Hepatocyte (in vitro differentiated cells): ENCODE measurements around the gene DNAJB7. TPM values are rescaled to one million over a fixed set of nuclear protein-coding genes. Genes with fewer than 3 reads are reported as not detected.
"Not testable (repeated sequence)": the region's sequence is repeated elsewhere in the genome, so short reads cannot be mapped to it uniquely, and the experiment has no call there.

ENCODE experiments used
- DNase-seq: peaks from one replicate; pipeline ENCODE4 v3.0.0-alpha.2; 2016; ENCODE audit warnings: low spot score
- H2AFZ ChIP-seq: fragments of 200-600 bp; sonication (generic); 2 replicates; pipeline ENCODE4 v1.6.0; 2016; ENCODE audit warnings: antibody characterized with exemption, mild to moderate bottlenecking
- H3K27ac ChIP-seq: fragments of 200-600 bp; sonication (generic); 2 replicates; pipeline ENCODE4 v1.5.1; 2016; ENCODE audit warnings: mild to moderate bottlenecking
- H3K27me3 ChIP-seq: fragments of 200-600 bp; sonication (generic); 2 replicates; pipeline ENCODE4 v1.6.1; 2016
- H3K36me3 ChIP-seq: fragments of 200-600 bp; sonication (generic); replicated peaks from 2 replicates; pipeline ENCODE4 v1.5.1; 2016; ENCODE audit warnings: low read depth; ENCODE audit not compliant: insufficient read depth
- H3K4me1 ChIP-seq: fragments of 200-600 bp; sonication (generic); 2 replicates; pipeline ENCODE4 v1.5.1; 2016; ENCODE audit warnings: mild to moderate bottlenecking, moderate library complexity; ENCODE audit not compliant: insufficient read depth
- H3K4me2 ChIP-seq: fragments of 200-600 bp; sonication (generic); 2 replicates; pipeline ENCODE4 v1.6.0; 2016
- H3K4me3 ChIP-seq: fragments of 200-600 bp; sonication (generic); 2 replicates; pipeline ENCODE4 v1.5.1; 2016; ENCODE audit warnings: mild to moderate bottlenecking
- H3K79me2 ChIP-seq: fragments of 200-600 bp; sonication (generic); 2 replicates; pipeline ENCODE4 v1.6.0; 2017; ENCODE audit warnings: mild to moderate bottlenecking
- H3K9me2 ChIP-seq: fragments of 200-600 bp; sonication (generic); replicated peaks from 2 replicates; pipeline ENCODE4 v1.6.0; 2017; ENCODE audit warnings: mild to moderate bottlenecking; ENCODE audit not compliant: insufficient read depth
- H3K9me3 ChIP-seq: fragments of 200-600 bp; sonication (generic); 2 replicates; pipeline ENCODE4 v1.5.1; 2016; ENCODE audit warnings: low read depth, mild to moderate bottlenecking
- H4K20me1 ChIP-seq: fragments of 200-600 bp; sonication (generic); 2 replicates; pipeline ENCODE4 v1.6.0; 2016; ENCODE audit warnings: mild to moderate bottlenecking; ENCODE audit not compliant: insufficient read depth, poor library complexity, severe bottlenecking
- EZH2 ChIP-seq: fragments of 200-600 bp; sonication (generic); IDR thresholded peaks from 2 replicates; pipeline ENCODE4 v1.6.1; 2016; ENCODE audit warnings: antibody characterized with exemption, mild to moderate bottlenecking, borderline replicate concordance
- EZH2phosphoT487 ChIP-seq: fragments of 200-600 bp; sonication (generic); IDR thresholded peaks from one replicate; pipeline ENCODE4 v1.6.1; 2018; ENCODE audit warnings: antibody characterized with exemption, mild to moderate bottlenecking, low read depth, moderate library complexity; ENCODE audit not compliant: unreplicated experiment, severe bottlenecking
- WGBS: methylation state at CpG from one replicate; pipeline ENCODE4 v1.1.6; 2016; ENCODE audit warnings: low lambda C conversion rate; ENCODE audit errors: missing lambda C conversion rate; 5-methylcytosine and 5-hydroxymethylcytosine counted together
- polyA plus RNA-seq: library from polyadenylated mRNA; unstranded; fragments of >200 nt; fragmentation: Nextera tagmentation; extraction: Ambion mirVana; gene quantifications from 2 replicates; pipeline ENCODE4 v1.2.1, GENCODE V29; 2016
- total RNA-seq: library from RNA; depleted of rRNA; stranded (reverse); fragments of >200 nt; gene quantifications from 2 replicates; pipeline ENCODE4 v1.2.3, GENCODE V29; 2014
- TF ChIP-seq, protein P1 (sequence below): fragments of 200-600 bp; sonication (generic); IDR thresholded peaks from 2 replicates; pipeline ENCODE4 v1.5.1; 2016; ENCODE audit warnings: antibody characterized with exemption, mild to moderate bottlenecking; ENCODE audit not compliant: poor library complexity

DNAJB7 gene
- total and polyA plus RNA-seq, 2 experiments from 2014 or later: 0.66 TPM; not detected in 1

DNA sequence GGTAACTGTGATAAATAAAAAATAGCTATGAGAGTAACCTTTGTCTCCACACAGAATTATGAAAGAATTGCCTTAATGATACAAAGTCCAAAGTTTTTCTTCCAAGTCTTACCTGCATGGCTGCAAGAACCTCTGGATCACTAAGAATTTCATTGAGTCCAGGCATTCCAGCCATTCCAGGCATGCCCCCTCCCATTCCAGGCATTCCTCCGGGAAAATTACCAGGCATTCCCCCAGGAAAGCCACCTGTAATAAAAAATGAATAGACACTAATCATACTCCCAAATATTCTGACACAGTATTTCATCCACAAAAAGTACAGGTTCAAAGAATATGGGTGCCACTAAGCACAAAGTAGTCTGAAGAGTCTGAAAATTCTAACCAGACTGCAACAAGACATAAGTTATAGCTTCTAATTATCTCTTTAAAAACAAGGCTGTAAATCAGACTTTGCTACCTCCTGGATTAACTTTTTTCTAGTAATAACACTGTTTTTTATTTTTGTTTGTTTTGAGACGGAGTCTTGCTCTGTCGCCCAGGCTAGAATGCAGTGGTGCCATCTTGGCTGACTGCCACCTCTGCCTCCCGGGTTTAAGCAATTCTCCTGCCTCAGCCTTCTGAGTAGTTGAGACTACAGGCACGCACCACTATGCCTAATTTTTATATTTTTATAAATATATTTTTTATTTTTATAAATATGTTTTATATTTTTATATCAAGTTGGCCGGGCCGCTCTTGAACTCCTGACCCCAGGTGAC lies 34.8 kb downstream of the DNAJB7 start:
- Histone ChIP-seq H3K9me3 (no peaks in the 10 kb centered on the region), H3K4me2 (no peak overlapping the region), H3K4me3 (no peak overlapping the region), H3K79me2 (peaks cover 20% of the 10 kb centered on the region), H3K36me3 (peaks cover 9% of the 10 kb centered on the region), H3K4me1 (no peaks in the 10 kb centered on the region), H3K27me3 (no peaks in the 10 kb centered on the region), H3K27ac (peak overlapping the region; percentile 42), H4K20me1 (no peaks in the 10 kb centered on the region), H3K9me2 (no peaks in the 10 kb centered on the region), H2AFZ (no peak overlapping the region)
- WGBS: 82% methylated on average over 7 of the region's 7 CpGs
- TF ChIP-seq EZH2: no peak
- TF ChIP-seq, protein P1, sequence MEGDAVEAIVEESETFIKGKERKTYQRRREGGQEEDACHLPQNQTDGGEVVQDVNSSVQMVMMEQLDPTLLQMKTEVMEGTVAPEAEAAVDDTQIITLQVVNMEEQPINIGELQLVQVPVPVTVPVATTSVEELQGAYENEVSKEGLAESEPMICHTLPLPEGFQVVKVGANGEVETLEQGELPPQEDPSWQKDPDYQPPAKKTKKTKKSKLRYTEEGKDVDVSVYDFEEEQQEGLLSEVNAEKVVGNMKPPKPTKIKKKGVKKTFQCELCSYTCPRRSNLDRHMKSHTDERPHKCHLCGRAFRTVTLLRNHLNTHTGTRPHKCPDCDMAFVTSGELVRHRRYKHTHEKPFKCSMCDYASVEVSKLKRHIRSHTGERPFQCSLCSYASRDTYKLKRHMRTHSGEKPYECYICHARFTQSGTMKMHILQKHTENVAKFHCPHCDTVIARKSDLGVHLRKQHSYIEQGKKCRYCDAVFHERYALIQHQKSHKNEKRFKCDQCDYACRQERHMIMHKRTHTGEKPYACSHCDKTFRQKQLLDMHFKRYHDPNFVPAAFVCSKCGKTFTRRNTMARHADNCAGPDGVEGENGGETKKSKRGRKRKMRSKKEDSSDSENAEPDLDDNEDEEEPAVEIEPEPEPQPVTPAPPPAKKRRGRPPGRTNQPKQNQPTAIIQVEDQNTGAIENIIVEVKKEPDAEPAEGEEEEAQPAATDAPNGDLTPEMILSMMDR: no peak
- no peak for TF ChIP-seq EZH2phosphoT487
- no peak for DNase-seq

DNA sequence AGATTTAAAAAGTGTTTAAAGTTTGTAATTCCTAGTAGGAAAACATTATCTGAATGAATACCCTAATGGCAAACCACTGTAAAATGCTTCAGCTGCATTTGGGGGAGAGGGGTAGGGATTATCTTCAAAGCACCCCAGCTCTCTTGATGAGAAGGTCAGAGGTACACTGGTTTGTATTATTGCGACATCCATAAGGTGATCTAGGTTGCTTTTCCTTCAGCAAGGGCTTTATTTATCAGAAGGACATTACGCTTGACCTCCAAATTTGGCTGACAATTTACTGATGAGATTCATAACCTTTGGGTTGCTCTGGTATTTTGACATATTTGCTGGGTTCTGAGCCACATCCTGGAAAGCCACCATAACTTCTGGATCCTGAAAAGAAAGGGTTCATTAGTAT lies 35.6 kb downstream of the DNAJB7 start:
- not testable (repeated sequence) for H3K9me2 ChIP-seq, H2AFZ ChIP-seq, H3K4me3 ChIP-seq, H3K27me3 ChIP-seq, H3K27ac ChIP-seq, H3K4me2 ChIP-seq, H3K9me3 ChIP-seq, H3K36me3 ChIP-seq, H4K20me1 ChIP-seq, DNase-seq, H3K4me1 ChIP-seq
- H3K79me2 ChIP-seq: peaks cover 18% of the 10 kb centered on the region
- 94% methylated on average over 2 of the region's 2 CpGs for WGBS

DNA sequence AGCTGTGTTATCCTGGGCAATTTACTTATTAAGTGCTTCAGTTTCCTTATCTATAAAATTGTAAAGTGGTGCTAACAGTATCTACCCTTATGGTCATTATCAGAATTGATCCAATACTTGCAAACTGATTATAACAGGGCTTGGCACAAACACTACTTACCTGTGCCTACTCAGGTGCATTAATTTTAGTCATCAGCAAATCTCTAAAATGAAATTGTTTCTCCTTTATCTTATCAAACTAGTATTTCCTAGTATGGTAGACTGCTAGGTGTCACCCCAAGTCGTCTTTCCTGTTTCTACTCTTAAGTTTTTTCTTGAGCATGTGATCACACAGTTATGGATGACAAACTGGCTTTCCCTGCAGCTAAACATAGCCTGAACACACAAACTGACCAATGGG lies 38.5 kb downstream of the DNAJB7 start:
- no peak for DNase-seq
- no peaks in the 10 kb centered on the region for H3K9me3 ChIP-seq
- H3K27ac ChIP-seq: peak overlapping the region; percentile 0
- H2AFZ ChIP-seq: no peak overlapping the region
- TF ChIP-seq EZH2phosphoT487 (no peak), EZH2 (no peak)
- TF ChIP-seq, protein P1: no peak
- 81% methylated on average over 1 of the region's 1 CpG for WGBS
- no peak overlapping the region for H3K4me2 ChIP-seq
- no peaks in the 10 kb centered on the region for H4K20me1 ChIP-seq
- H3K4me3 ChIP-seq: no peak overlapping the region
- H3K4me1 ChIP-seq: no peaks in the 10 kb centered on the region
- H3K79me2 ChIP-seq: peaks cover 6% of the 10 kb centered on the region
- H3K9me2 ChIP-seq: no peaks in the 10 kb centered on the region
- no peaks in the 10 kb centered on the region for H3K36me3 ChIP-seq
- H3K27me3 ChIP-seq: no peaks in the 10 kb centered on the region

DNA sequence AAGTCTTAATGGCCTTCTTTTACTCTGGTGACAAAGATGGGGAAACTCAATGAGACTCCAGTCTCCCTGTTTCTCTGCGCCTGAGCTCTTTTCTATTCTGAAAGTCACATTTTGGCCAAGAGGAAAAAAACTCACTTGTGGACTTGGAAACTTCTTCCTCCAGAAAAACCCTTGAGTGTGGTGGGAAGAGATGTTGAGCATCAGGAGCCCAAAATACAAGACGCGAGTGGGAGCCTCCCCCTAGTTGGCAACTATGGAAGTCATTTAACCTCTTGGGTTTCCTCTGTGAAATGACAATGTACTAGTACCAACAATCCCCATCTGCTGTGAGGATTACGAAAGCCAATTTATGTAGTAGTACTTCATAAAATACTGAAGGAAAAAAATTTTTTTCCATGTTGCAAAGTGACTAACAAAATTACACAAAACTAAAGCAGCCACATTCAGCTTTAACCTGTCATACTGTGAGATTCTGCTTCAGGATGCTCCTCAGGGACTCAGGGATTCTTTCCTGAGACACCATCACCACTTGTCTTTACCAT lies 42.2 kb downstream of the DNAJB7 start:
- H3K9me3 ChIP-seq: no peaks in the 10 kb centered on the region
- no peaks in the 10 kb centered on the region for H3K36me3 ChIP-seq
- H3K79me2 ChIP-seq: peaks cover 42% of the 10 kb centered on the region
- TF ChIP-seq EZH2phosphoT487 (no peak), EZH2 (no peak)
- TF ChIP-seq, protein P1: no peak
- peak overlapping the region; percentile 80 for H3K4me3 ChIP-seq
- no peaks in the 10 kb centered on the region for H3K9me2 ChIP-seq
- WGBS: 18% methylated on average over 4 of the region's 4 CpGs
- peak overlapping the region; percentile 99 for H2AFZ ChIP-seq
- DNase-seq: no peak
- H3K4me2 ChIP-seq: peak overlapping the region; percentile 91
- H3K4me1 ChIP-seq: peaks cover 6% of the 10 kb centered on the region
- H3K27me3 ChIP-seq: no peaks in the 10 kb centered on the region
- no peaks in the 10 kb centered on the region for H4K20me1 ChIP-seq
- H3K27ac ChIP-seq: peak overlapping the region; percentile 85
